NCI-H1105 treated with DMSO at 0.1 percent for 48 hours (cell line): ENCODE measurements around the gene WLS.
"Not testable (repeated sequence)": the region's sequence is repeated elsewhere in the genome, so short reads cannot be mapped to it uniquely, and the experiment has no call there.

Experiments used
- DNase-seq: peaks from one replicate; lab custom pipeline; 2025; lab: John Stamatoyannopoulos, UW

WLS gene

GRCh38 chr1:68164918-68165317 is 67.4 kb downstream of the WLS start:
- DNase-seq: no peak

GRCh38 chr1:68163220-68163619 is 69.1 kb downstream of the WLS start:
- DNase-seq: no peak

- no peak for DNase-seq
Measured at GRCh38 chr1:68162761-68163160, 69.6 kb downstream of the WLS start.

GRCh38 chr1:68161672-68162071 is 70.7 kb downstream of the WLS start:
- DNase-seq: not testable (repeated sequence)

GRCh38 chr1:68160935-68161334 is 71.4 kb downstream of the WLS start:
- not testable (repeated sequence) for DNase-seq

GRCh38 chr1:68160021-68160420 is 72.3 kb downstream of the WLS start:
- DNase-seq: no peak

DNA sequence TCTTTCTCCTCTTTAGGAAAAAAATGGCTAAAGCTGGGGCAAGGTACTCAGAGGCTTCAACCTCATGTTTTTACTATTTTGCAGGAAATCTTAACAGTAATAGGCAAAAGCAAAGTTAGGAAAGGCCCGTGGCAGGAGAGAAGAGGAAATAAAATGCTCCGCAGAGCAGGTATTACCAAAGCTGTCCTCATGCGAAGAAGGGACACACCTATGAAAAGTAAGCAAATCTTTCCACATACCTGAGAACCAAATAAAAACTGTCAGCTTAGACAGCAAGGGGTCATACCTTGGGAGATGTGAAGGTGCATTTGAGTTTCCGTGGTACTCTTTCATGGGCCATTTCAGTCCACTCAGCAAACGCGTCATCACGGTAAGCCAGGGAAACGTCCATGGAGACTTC is 73.5 kb downstream of the WLS start:
- no peak for DNase-seq

DNA sequence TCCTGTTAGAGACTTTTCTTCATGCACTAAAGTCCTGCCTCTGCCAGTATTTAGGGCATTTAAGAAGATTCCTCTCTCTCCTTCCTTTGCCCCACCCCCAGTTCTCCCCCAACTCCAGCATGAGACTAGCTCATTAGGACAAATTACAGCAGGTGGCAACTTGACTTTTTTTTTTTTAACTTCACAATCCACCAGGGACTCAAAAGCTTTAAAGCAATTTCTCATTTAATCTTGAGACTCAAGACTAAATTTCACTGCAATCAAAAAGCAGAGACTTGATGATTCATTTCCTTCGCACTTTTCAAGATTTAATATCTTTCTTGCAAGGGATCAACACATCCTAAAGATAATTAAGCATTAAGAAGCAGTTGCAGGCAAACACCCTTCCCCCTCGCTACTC is 74.9 kb downstream of the WLS start:
- DNase-seq: no peak

GRCh38 chr1:68151690-68152089 is 80.6 kb downstream of the WLS start:
- DNase-seq: no peak

- no peak for DNase-seq
Measured at GRCh38 chr1:68149907-68150306, 82.4 kb downstream of the WLS start.

DNA sequence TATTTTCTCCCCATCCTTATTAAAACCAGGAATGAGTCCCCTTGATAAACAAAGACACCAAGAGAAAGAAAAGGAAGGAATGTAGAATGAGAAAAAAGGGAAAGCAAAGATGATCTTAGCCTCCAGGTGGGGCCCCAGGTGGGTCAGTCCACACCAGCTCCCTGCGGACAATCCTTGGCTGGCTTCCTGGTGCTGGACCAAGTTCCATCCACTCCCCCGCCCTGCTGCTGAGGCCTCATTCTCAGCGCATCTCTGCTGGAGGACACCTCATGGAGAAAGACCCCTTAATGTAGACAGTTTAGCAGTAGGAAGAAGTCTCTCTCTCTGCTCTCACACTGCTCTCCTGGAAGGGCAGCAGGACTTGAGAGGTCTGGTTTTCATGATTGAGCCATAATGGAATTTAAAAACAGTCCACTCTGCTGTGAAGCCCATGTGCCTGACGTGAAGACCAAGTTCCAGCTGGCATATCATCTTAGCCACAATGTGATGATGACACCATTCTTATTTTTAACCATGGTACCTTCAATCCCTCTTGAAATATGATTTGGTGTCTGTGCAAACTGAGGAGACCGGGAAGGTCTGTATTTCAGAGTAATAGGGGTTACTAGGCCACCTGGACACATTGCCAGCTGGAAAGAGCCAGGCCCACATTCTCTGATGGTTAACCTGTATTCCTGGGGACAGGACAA is 83.1 kb downstream of the WLS start:
- no peak for DNase-seq

- DNase-seq: no peak
Measured at GRCh38 chr1:68148631-68149030, 83.7 kb downstream of the WLS start.

DNA sequence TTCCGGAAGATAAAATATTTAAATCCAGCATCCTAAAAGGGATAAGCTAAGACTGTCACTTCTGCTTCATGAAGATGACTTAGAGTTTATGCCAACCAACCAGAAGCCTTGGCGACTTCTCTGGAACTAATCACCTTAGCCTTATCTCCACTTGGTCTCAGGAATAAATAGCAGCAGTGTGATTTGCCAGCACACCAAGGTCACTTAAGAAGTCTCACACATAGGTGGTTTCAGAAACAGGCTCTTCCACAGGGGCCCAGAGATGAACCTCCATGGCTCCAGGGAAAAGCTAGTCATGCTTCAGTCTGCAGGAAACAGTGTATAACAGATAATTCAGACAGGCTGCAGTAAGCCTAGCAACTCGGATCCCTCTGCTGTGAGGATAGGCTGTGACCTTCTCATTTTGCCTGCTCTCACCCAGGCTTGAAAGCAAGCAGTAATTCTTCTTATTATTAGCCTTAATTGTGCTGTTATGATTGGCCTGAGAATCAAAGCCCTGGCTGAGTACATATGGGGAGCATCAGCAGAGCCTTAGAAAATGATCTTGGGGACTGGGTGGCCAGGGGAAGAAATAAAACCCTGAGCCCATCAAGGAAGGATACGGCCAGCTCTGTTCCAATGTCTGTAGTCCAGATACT is 84.7 kb downstream of the WLS start:
- DNase-seq: no peak

GRCh38 chr1:68145418-68146126 is 86.8 kb downstream of the WLS start:
- no peak for DNase-seq

GRCh38 chr1:68144856-68145255 is 87.5 kb downstream of the WLS start:
- no peak for DNase-seq

- DNase-seq: no peak
Measured at GRCh38 chr1:68143633-68144032, 88.7 kb downstream of the WLS start.

DNA sequence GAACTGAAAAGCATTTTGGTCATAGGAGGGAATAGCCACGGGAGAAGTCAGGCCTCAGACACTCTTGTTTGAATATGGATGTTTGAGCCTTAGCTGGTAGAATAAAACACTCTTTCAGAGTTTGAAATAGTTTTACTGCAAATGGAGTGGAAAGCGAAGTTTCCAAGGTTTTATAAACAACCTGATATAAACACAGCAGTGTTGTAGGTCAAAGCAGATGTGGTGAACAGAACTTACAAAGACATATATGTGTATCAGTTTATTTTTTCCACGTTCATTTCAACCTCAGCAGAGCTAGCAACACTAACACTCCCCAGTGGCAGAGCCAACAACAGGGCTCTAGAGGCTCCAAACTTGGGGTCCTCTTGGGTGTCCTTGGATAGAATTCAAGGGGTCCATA is 89.9 kb downstream of the WLS start:
- no peak for DNase-seq

- no peak for DNase-seq
Measured at GRCh38 chr1:68142036-68142435, 90.3 kb downstream of the WLS start.

- no peak for DNase-seq
Measured at GRCh38 chr1:68141071-68142021, 91.0 kb downstream of the WLS start.

DNA sequence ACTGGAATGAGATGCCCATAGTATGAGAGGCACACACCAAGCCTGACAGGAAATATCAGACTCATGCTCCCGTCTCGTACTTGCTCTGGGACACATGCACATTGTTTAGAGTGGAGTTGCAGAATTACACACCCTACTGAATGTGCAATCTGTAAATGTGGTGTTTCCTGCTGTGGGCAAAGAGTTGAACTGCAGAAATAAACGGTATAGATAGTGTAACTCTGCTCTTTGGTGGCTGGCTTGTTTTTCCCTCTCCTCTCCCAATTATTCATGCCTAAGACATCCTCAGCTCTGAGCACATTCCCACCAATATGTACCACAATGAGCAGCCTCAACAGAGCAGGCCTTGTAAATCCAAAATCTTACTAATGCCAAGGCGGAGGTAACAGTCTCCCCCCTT is 91.8 kb downstream of the WLS start:
- DNase-seq: no peak

DNA sequence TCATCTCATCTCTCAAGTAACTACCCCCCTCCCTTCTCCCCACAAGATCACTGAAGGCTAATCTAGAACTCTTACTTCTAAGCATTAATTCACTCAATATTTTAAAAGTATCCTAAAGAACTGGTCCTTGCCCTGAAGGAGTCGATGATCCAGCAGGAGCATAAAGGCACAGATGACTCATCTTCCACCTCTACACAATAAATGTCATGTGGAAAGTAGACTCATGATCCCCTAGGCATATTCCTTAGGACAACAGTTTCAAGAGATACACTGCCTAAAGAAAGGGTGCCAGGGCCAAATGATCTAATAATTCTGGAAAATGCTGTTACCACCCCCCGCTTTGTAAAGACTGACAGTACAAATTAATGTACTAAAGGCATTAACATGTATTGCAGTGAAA is 96.1 kb downstream of the WLS start:
- DNase-seq: no peak

- DNase-seq: no peak
Measured at GRCh38 chr1:68132426-68133130, 99.7 kb downstream of the WLS start.
